A549 (cell line): ENCODE data around the gene PKDREJ.

Experiments
- CEBPB ChIP-seq, 2 experiments: fragments of >200 bp in 1 of 2; sonication (Bioruptor Twin) in 1 of 2; formaldehyde crosslinking in 1 of 2; IDR thresholded peaks; 2 replicates each; pipeline ENCODE4 v1.6.1; 2012 to 2016
- CHD2 ChIP-seq: fragments of 150-350 bp; IDR thresholded peaks from 2 replicates; pipeline ENCODE4 v1.6.1; 2014; ENCODE audit warnings: low read length; ENCODE audit not compliant: partially characterized antibody
- CTCF ChIP-seq: fragments of >200 bp; sonication (Bioruptor Twin); formaldehyde crosslinking; IDR thresholded peaks from 3 replicates; pipeline ENCODE4 v1.5.1; 2016
- ELK1 ChIP-seq: fragments of 150-350 bp; IDR thresholded peaks from 2 replicates; pipeline ENCODE4 v1.6.1; 2014; ENCODE audit warnings: low read depth, mild to moderate bottlenecking, low read length
- EP300 ChIP-seq, 2 experiments: fragments of >200 bp; sonication (Bioruptor Twin); formaldehyde crosslinking; IDR thresholded peaks; 2 replicates in 1 of 2; 3 replicates in 1 of 2; pipeline ENCODE4 v1.6.1; 2016 to 2017
- JUN ChIP-seq, 2 experiments: fragments of >200 bp; sonication (Bioruptor Twin); formaldehyde crosslinking; IDR thresholded peaks; 2 replicates in 1 of 2; 3 replicates in 1 of 2; pipeline ENCODE4 v1.6.1; 2016 to 2017
- KDM5A ChIP-seq: fragments of 200-600 bp; sonication (generic); IDR thresholded peaks from 2 replicates; pipeline ENCODE4 v1.6.1; 2016; ENCODE audit warnings: antibody characterized with exemption, mild to moderate bottlenecking
- USF2 ChIP-seq: fragments of 450-650 bp; IDR thresholded peaks from 2 replicates; pipeline ENCODE4 v1.6.1; 2014; ENCODE audit warnings: antibody characterized with exemption

GRCh38 chr22:46281866-46282678 lies 18.9 kb upstream of the PKDREJ start:
- TF ChIP-seq EP300 (IDR thresholded peaks at IDR 0.05): no peak
- TF ChIP-seq JUN (IDR thresholded peaks at IDR 0.05): no peak
- no peak for TF ChIP-seq CTCF
- no peak for TF ChIP-seq ELK1
- no peak for TF ChIP-seq KDM5A
- TF ChIP-seq CEBPB (IDR thresholded peaks at IDR 0.05): no peak
- TF ChIP-seq USF2: no peak
- no peak for TF ChIP-seq CHD2
